SJSA1 (cell line): ENCODE measurements around the gene FGG. TPM values are rescaled to one million over a fixed set of nuclear protein-coding genes. Genes with fewer than 3 reads are reported as not detected.

ENCODE experiments used
- DNase-seq, 2 experiments: peaks; one replicate each; pipeline ENCODE4 v3.0.0-alpha.2; 2015 to 2020; ENCODE audit warnings: low spot score in 2 of 2, low read depth in 1 of 2
- H3K27ac ChIP-seq: fragments of 250-450 bp; sonication (Bioruptor Pico); 2 replicates; pipeline ENCODE4 v1.5.1; 2020; ENCODE audit warnings: mild to moderate bottlenecking, moderate library complexity
- H3K27me3 ChIP-seq: fragments of 250-450 bp; sonication (Bioruptor Pico); replicated peaks from 2 replicates; pipeline ENCODE4 v1.5.1; 2020; ENCODE audit warnings: mild to moderate bottlenecking, moderate library complexity
- H3K36me3 ChIP-seq: fragments of 250-450 bp; sonication (Bioruptor Pico); 2 replicates; pipeline ENCODE4 v1.5.1; 2020; ENCODE audit warnings: mild to moderate bottlenecking
- H3K4me1 ChIP-seq: fragments of 250-450 bp; sonication (Bioruptor Pico); replicated peaks from 2 replicates; pipeline ENCODE4 v1.6.1; 2021; ENCODE audit warnings: mild to moderate bottlenecking
- H3K4me3 ChIP-seq: fragments of 250-450 bp; sonication (Bioruptor Pico); 2 replicates; pipeline ENCODE4 v1.5.1; 2020; ENCODE audit warnings: mild to moderate bottlenecking
- H3K9me3 ChIP-seq: fragments of 250-450 bp; sonication (Bioruptor Pico); replicated peaks from 2 replicates; pipeline ENCODE4 v1.5.1; 2020; ENCODE audit warnings: mild to moderate bottlenecking
- total RNA-seq: library from RNA; depleted of rRNA; stranded (reverse); fragments of >200 nt; shearing (Covaris generic); gene quantifications from 2 replicates; pipeline ENCODE4 v1.2.3, GENCODE V29; 2014; rRNA removed

FGG gene
- total RNA-seq, 1 experiment from 2014 or later: not detected

- DNase-seq: no peak
- no peaks in the 10 kb centered on the region for H3K4me1 ChIP-seq
These were observed 46.8 kb downstream of the FGG start for GRCh38 chr4:154565704-154566103.

GRCh38 chr4:154564311-154564710, 48.1 kb downstream of the FGG start:
- Histone ChIP-seq H3K9me3 (no peaks in the 10 kb centered on the region), H3K27me3 (peaks cover 11% of the 10 kb centered on the region), H3K4me1 (no peaks in the 10 kb centered on the region), H3K4me3 (no peak overlapping the region), H3K27ac (no peak overlapping the region), H3K36me3 (no peaks in the 10 kb centered on the region)
- no peak for DNase-seq

More at GRCh38 chr4:154565704-154566103, 46.8 kb downstream of the FGG start:
- peaks cover 11% of the 10 kb centered on the region for H3K27me3 ChIP-seq
- H3K4me3 ChIP-seq: no peak overlapping the region
- H3K27ac ChIP-seq: no peak overlapping the region
- H3K9me3 ChIP-seq: no peaks in the 10 kb centered on the region
- no peaks in the 10 kb centered on the region for H3K36me3 ChIP-seq

GRCh38 chr4:154562697-154563254, 49.7 kb downstream of the FGG start, which contains the start of gene FGB:
Gene FGB (plus strand): TSS chr4:154563011. CDS start chr4:154563019, 8 bp downstream.
- Histone ChIP-seq H3K36me3 (no peaks in the 10 kb centered on the region), H3K27ac (no peak within 1 kb of the TSS), H3K4me3 (no peak within 1 kb of the TSS), H3K9me3 (no peaks in the 10 kb centered on the region), H3K4me1 (no peaks in the 10 kb centered on the region), H3K27me3 (peaks cover 11% of the 10 kb centered on the region)
- no peak for DNase-seq

- Histone ChIP-seq H3K9me3 (no peaks in the 10 kb centered on the region), H3K36me3 (no peaks in the 10 kb centered on the region), H3K27ac (no peak overlapping the region), H3K4me3 (no peak overlapping the region), H3K27me3 (peaks cover 11% of the 10 kb centered on the region), H3K4me1 (no peaks in the 10 kb centered on the region)
- DNase-seq: no peak
These were observed 51.6 kb downstream of the FGG start for GRCh38 chr4:154560824-154561231.

- peaks cover 11% of the 10 kb centered on the region for H3K27me3 ChIP-seq
- H3K9me3 ChIP-seq: no peaks in the 10 kb centered on the region
- H3K27ac ChIP-seq: no peak overlapping the region
- no peak overlapping the region for H3K4me3 ChIP-seq
- H3K4me1 ChIP-seq: no peaks in the 10 kb centered on the region
- DNase-seq: no peak
- H3K36me3 ChIP-seq: no peaks in the 10 kb centered on the region
These were observed 52.0 kb downstream of the FGG start for GRCh38 chr4:154560419-154560801.

DNA sequence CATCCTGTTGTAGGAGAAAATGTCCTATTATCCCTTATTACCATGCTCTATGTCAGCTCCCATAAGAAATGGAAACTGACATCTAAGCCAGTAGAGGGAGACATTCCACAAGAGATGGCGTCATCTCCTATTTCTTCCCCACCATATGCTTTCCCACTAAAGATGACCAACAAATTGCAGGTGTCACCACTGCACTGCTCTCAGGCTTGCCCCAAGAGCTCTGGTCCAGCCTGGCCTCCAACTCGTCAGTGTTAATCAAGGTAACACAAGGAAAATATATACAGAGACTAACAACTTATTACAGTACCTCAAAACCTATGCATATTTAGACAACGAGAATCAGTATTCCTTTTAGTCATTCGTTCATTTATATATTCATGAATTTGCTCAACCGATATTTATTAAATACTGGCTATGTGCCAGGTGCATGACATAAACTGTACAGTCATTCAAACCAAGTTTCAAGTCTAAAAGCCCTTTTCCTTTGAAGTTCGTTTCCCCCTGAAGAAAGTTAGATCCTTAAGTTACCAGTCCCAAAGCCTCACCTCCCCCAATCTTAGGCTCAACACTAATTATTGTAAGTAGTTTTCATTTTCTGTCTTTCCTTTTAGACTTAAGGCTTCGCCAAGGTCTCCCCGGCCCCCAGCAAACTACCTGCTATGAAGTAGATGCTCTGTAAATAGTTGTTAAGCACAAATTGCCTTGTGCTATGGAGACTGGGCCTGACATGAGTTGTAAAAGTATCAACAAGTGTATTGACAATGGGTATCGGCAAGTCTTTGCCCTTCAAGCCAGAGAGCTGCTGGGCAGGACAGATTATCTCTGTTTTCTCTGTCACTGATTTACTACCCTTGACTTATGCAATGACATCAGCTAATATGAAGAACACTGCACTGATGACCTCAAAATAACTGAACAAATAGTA, 52.7 kb downstream of the FGG start:
- H3K27ac ChIP-seq: no peak overlapping the region
- no peaks in the 10 kb centered on the region for H3K9me3 ChIP-seq
- H3K36me3 ChIP-seq: no peaks in the 10 kb centered on the region
- peak in 1 of 2 experiments; percentile 15 for DNase-seq
- no peaks in the 10 kb centered on the region for H3K4me1 ChIP-seq
- H3K4me3 ChIP-seq: no peak overlapping the region
- H3K27me3 ChIP-seq: peaks cover 8% of the 10 kb centered on the region

DNA sequence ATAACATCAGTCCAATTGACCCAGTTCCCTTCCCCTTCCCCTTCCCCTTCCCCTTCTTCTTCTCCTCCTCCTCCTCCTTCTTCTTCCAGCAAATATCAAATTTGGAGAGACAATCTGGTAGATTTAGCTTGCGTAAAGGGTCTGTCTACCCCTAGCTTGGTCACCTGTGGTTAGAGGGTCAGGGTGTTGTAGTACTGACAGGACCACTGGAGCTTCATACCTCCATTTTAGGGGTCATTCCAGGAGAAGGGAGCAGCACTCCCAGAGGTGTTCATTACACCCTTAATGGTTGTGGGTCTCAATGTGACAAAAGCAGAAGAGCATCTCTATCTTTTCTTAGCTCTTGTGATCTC, 53.3 kb downstream of the FGG start:
- Histone ChIP-seq H3K4me1 (no peaks in the 10 kb centered on the region), H3K9me3 (no peaks in the 10 kb centered on the region), H3K27ac (no peak overlapping the region), H3K4me3 (no peak overlapping the region), H3K36me3 (no peaks in the 10 kb centered on the region), H3K27me3 (peaks cover 8% of the 10 kb centered on the region; the same call in 1 of the 2 replicates)
- no peak for DNase-seq

Other genes starting within 250 kb of the FGG start
- gene DCHS2, start 120.9 kb downstream of the FGG start, total RNA-seq: not detected in 2 replicates
- 76.4 and 84.1 TPM in 2 replicates for gene PLRG1, start 62.3 kb downstream of the FGG start, total RNA-seq
- not detected in 2 replicates for gene FGB, start 49.6 kb downstream of the FGG start, total RNA-seq
- gene FGA, start 21.9 kb downstream of the FGG start, total RNA-seq: not detected in 2 replicates
- not detected in 2 replicates for gene LRAT, start 131.3 kb upstream of the FGG start, total RNA-seq
- not detected in 2 replicates for gene RBM46, start 168.6 kb upstream of the FGG start, total RNA-seq